Activated CD8-positive, alpha-beta T cell treated with anti-CD3 and anti-CD28 coated beads, Interleukin-2, amount 10 ng/mL, durations not matched to agents 7 days and 5 days (primary cell): ENCODE results near the gene RALGAPB. TPM values are rescaled to one million over a fixed set of nuclear protein-coding genes. Genes with fewer than 3 reads are reported as not detected.
"Not testable (repeated sequence)": the region's sequence is repeated elsewhere in the genome, so short reads cannot be mapped to it uniquely, and the experiment has no call there.

Experiments used
- ATAC-seq: fragments of 150-1000 bp; cut with Tn5 transposase; one replicate; pipeline ENCODE4 v1.10.0; 2021; ENCODE audit warnings: moderate library complexity
- CTCF ChIA-PET: fragments of 350-600 bp; sonication (Branson Sonifier 250); formaldehyde crosslinking; loops from one replicate; lab custom pipeline; 2021; ENCODE audit warnings: antibody characterized with exemption; lab: Charles Lee
- POLR2A ChIA-PET: fragments of 350-600 bp; sonication (Branson Sonifier 250); formaldehyde crosslinking; loops from one replicate; lab custom pipeline; 2021; ENCODE audit warnings: antibody characterized with exemption; lab: Charles Lee
- DNase-seq: peaks from one replicate; pipeline ENCODE4 v3.0.0-alpha.2; 2020
- H3K27ac Mint-ChIP-seq: one replicate; pipeline ENCODE4 v1.8.0; 2021; ENCODE audit warnings: mild to moderate bottlenecking, mixed read lengths
- H3K27me3 Mint-ChIP-seq: one replicate; pipeline ENCODE4 v1.8.0; 2021; ENCODE audit warnings: low read depth, mixed read lengths
- H3K36me3 Mint-ChIP-seq: one replicate; pipeline ENCODE4 v1.8.0; 2021; ENCODE audit warnings: low read depth, mixed read lengths
- H3K4me1 Mint-ChIP-seq: one replicate; pipeline ENCODE4 v1.8.0; 2021; ENCODE audit warnings: low read depth, mixed read lengths
- H3K4me3 Mint-ChIP-seq: one replicate; pipeline ENCODE4 v1.8.0; 2021; ENCODE audit warnings: mild to moderate bottlenecking, mixed read lengths
- H3K9me3 Mint-ChIP-seq: one replicate; pipeline ENCODE4 v1.8.0; 2022; ENCODE audit warnings: mixed read lengths; ENCODE audit not compliant: insufficient read depth
- total RNA-seq, 2 experiments: library from RNA; stranded (reverse); gene quantifications; one replicate each; pipeline ENCODE4 v1.2.3, GENCODE V29; 2021

RALGAPB gene
- total RNA-seq, 2 experiments from 2014 or later, result 29.5 to 29.6 TPM

DNA sequence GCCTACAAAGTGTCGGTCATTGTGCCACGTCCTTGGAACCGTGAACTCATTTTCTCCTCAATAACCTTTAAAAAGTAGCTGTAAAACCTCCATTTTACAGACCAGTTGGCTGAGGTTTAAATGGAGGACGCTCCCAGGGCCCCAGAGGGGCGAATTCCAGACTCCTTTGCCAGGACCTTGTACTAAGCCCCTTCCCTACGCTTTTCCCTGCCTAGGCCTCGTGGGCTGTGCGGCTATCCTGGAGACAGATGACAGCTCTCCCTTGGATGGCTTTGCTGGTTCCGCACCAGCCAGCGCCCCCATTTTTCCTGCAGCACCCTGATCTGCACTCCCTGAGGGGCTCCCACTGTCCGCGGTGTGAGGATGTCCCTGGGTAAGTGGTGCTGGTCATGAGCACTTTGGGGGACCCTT, 25.4 kb upstream of the RALGAPB start:
- Mint-ChIP-seq H3K27me3 (peaks cover 3% of the 10 kb centered on the region), H3K36me3 (peaks cover 18% of the 10 kb centered on the region), H3K4me3 (peak overlapping the region; percentile 78), H3K27ac (peak overlapping the region; percentile 88), H3K4me1 (peaks cover 26% of the 10 kb centered on the region), H3K9me3 (no peaks in the 10 kb centered on the region)
- DNase-seq, result no peak
- ATAC-seq, result no peak
- ChIA-PET POLR2A (interaction anchor here (0.5 to 5.6 kb wide), 7 partner anchors 14 to 1847 kb away, joined by 3 to 143 read pairs (median 3); partner anchors contain the start of genes RALGAPB and SNHG17), CTCF (interaction anchor here (2.0 to 4.1 kb wide), 3 partner anchors 10 to 26 kb away, joined by 15 to 121 read pairs (median 39); partner anchors contain the start of genes RALGAPB and SNHG17)

DNA sequence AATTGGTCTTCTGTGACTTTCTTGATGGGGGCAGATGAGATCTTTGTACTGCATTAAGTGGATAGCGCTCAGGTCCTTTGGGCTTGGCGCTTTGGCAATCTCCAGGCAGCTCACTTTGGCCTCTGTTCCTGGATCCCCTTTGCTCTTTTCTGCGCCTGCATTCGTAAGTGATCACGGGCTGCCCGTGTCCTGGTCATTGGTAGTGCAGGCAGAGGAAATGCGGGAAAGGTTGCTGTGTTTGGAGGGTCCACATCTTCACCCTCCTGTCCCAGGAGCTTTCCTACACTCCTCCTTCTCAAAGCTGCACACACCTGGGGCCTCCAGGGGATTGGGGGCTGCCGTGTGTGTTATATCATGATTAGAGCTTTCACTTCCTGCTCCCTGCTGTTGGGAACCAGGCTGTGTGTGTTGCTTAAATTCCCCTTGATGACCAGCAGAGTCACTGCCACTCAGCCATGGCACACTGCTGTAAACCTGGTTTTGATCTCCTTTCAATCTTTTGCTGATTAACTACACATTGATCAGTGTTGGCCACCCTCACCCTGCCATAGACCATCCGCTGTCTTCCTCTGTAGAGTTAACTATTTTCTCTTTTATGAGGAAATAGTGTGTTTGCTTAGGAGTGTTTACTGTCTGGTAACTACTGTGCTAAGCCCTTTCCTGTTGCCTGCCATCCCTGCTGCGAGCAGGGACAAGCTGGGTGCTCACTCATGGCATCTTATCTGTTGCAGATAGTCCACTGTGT, 24.5 kb upstream of the RALGAPB start:
- DNase-seq (no peak), ATAC-seq (no peak)
- Mint-ChIP-seq H3K4me3 (peak overlapping the region; percentile 78), H3K27me3 (no peaks in the 10 kb centered on the region), H3K9me3 (no peaks in the 10 kb centered on the region), H3K4me1 (peaks cover 26% of the 10 kb centered on the region), H3K27ac (peak overlapping the region; percentile 88), H3K36me3 (peaks cover 18% of the 10 kb centered on the region)
- CTCF ChIA-PET, result interaction anchor here (3.6 to 4.1 kb wide), 2 partner anchors 15 to 25 kb away, joined by 39 to 121 read pairs; partner anchors contain the start of genes RALGAPB and SNHG17
- POLR2A ChIA-PET, result interaction anchor here (0.6 to 5.6 kb wide), 5 partner anchors 14 to 1848 kb away, joined by 3 to 143 read pairs (median 5); partner anchors contain the start of genes RALGAPB and SNHG17

DNA sequence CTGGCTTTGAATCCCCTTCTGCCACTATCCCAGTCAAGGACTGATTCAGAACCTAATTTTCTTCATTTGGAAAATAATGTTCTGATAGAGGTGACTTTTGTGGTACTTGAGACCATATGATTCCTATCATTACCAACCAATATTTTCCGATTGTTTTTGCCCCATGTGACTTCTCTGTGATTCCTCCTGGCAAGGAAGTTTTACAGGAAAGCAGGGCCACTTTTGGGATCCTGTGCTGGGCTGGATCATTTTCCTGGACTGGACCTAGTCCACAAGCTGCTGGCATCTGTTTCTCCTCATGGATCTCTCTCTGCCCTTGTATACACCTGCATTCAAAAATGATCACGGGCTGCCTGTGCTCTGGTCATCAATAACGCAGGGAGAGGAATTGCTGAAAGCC, 23.6 kb upstream of the RALGAPB start:
- no peak for ATAC-seq
- ChIA-PET CTCF (interaction anchor here (3.6 to 4.1 kb wide), 2 partner anchors 16 to 24 kb away, joined by 39 to 121 read pairs; partner anchors contain the start of genes RALGAPB and SNHG17), POLR2A (interaction anchor here (3.6 to 5.6 kb wide), 2 partner anchors 15 to 24 kb away, joined by 23 to 143 read pairs; partner anchors contain the start of genes RALGAPB and SNHG17)
- Mint-ChIP-seq H3K36me3 (peaks cover 18% of the 10 kb centered on the region), H3K9me3 (no peaks in the 10 kb centered on the region), H3K4me3 (no peak overlapping the region), H3K4me1 (peaks cover 26% of the 10 kb centered on the region), H3K27ac (no peak overlapping the region), H3K27me3 (no peaks in the 10 kb centered on the region)
- no peak for DNase-seq

DNA sequence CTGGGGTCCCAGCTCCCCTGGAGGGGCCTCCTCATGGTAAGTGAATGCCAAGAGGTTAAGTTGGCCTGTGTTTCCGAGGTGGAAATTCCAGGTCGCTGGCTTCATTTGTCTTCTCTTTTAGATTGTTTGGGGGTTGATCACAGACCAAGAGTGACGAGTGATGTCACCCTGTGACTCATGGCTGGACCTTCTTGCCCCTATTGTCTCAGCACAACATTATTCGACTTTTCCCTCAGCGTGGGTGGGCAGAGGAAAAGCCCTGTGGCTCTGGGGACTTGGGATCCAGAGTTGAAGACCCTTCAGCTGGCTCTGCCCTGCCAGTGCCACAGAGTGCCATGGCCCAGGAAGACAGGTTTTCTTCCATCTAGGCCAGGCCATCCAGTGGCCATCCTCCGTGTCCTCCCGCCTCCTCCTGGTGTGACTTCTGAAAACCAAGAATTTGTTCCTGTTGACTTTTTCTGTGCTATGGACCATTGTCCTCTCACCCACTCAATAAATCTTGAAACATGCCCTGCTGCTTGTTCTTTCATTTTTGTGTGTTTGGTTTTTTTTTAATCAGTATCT, 22.1 kb upstream of the RALGAPB start:
- Mint-ChIP-seq H3K9me3 (no peaks in the 10 kb centered on the region), H3K27me3 (no peaks in the 10 kb centered on the region), H3K4me3 (no peak overlapping the region), H3K4me1 (peaks cover 25% of the 10 kb centered on the region), H3K27ac (no peak overlapping the region), H3K36me3 (peaks cover 18% of the 10 kb centered on the region)
- DNase-seq (no peak), ATAC-seq (no peak)
- ChIA-PET POLR2A (interaction anchor here (1.2 kb wide), 1 partner anchor 15 kb away, joined by 3 read pairs; the partner anchor contains the start of gene SNHG17), CTCF (no interaction called here)

- POLR2A ChIA-PET, result interaction anchor here (0.8 to 2.6 kb wide), 2 partner anchors 18 to 19 kb away, joined by 3 to 11 read pairs; partner anchors contain the start of genes RALGAPB and SNHG17
- CTCF ChIA-PET, result interaction anchor here (2.0 to 2.5 kb wide), 2 partner anchors 18 to 19 kb away, joined by 5 to 11 read pairs; partner anchors contain the start of genes RALGAPB and SNHG17
- Mint-ChIP-seq H3K4me1 (peaks cover 8% of the 10 kb centered on the region), H3K36me3 (peaks cover 13% of the 10 kb centered on the region), H3K9me3 (no peaks in the 10 kb centered on the region), H3K4me3 (no peak overlapping the region), H3K27ac (no peak overlapping the region), H3K27me3 (peaks cover 4% of the 10 kb centered on the region)
- ATAC-seq, result no peak
- DNase-seq, result no peak
Observed at GRCh38 chr20:38452880-38453624, 19.6 kb upstream of the RALGAPB start.

- H3K4me1 Mint-ChIP-seq, result peaks cover 2% of the 10 kb centered on the region
Observed at GRCh38 chr20:38453941-38454340, 18.7 kb upstream of the RALGAPB start.

DNA sequence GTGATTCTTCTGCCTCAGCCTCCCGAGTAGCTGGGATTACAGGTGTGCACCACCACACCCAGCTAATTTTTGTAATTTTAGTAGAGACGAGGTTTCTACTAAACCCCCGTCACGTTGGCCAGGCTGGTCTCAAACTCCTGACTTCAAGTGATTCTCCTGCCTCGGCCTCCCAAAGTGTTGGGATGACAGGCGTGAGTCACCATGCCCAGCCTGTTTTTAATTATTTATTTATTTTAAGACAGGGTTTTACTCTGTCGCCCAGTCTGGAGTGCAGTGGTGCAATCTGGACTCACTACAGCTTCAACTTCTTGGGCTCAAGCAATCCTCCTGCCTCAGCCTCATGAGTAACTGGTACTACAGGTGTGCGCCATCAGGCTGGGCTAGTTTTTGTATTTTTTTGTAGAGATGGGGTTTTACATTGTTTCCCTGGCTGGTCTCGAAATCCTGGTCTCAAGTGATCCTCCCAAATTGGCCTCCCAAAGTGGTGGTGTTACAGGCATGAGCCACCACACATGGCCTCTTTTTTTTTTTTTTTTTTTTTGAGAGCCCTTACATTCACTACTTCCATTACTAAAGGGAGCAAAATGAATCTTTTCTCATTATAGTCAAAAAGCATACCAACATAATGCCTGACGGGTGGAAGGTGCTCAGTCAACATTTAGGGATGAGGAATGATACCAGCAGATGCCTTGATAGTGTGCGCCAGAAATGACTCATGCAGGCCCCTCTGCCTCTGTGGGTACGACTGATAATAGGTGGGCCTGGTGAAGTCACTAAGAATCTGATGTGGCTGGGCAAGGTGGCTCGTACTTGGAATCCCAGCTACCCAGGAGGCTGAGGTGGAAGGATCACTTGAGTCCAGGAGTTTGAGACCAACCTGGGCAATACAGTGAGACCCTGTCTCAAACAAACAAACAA, 17.8 kb upstream of the RALGAPB start:
- ATAC-seq (no peak), DNase-seq (no peak)
- Mint-ChIP-seq H3K36me3 (peaks cover 6% of the 10 kb centered on the region), H3K27ac (no peak overlapping the region), H3K4me1 (no peaks in the 10 kb centered on the region), H3K27me3 (peaks cover 6% of the 10 kb centered on the region), H3K4me3 (no peak overlapping the region), H3K9me3 (no peaks in the 10 kb centered on the region)
- CTCF ChIA-PET, result no interaction called here
- POLR2A ChIA-PET, result interaction anchor here (2.6 kb wide), 1 partner anchor 20 kb away, joined by 11 read pairs; the partner anchor contains the start of gene SNHG17

More at GRCh38 chr20:38453941-38454340, 18.7 kb upstream of the RALGAPB start:
- H3K36me3 Mint-ChIP-seq, result peaks cover 13% of the 10 kb centered on the region
- peaks cover 6% of the 10 kb centered on the region for H3K27me3 Mint-ChIP-seq
- CTCF ChIA-PET, result interaction anchor here (2.5 kb wide), 1 partner anchor 19 kb away, joined by 11 read pairs; the partner anchor contains the start of gene SNHG17
- no peak overlapping the region for H3K27ac Mint-ChIP-seq
- H3K9me3 Mint-ChIP-seq, result no peaks in the 10 kb centered on the region
- ATAC-seq (no peak), DNase-seq (no peak)
- POLR2A ChIA-PET, result interaction anchor here (0.8 to 2.6 kb wide), 2 partner anchors 18 to 19 kb away, joined by 3 to 11 read pairs; partner anchors contain the start of genes RALGAPB and SNHG17
- H3K4me3 Mint-ChIP-seq, result no peak overlapping the region

DNA sequence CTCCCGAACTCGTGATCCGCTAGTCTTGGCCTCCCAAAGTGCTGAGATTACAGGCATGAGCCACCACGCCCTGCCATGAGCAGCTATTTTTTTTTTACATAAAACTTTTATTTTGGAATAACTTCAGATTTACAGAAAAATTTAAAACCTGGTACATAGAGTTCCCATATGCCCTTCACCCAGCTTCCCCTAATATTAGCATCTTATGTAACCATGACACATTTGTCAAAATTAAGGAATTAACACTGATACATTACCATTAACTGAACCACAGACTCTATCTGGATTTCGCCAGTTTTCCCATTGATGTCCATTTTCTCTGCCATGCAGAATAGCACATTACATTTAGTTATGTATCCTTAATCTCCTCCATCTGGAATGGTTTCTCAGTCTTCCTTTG, 14.3 kb upstream of the RALGAPB start:
- ChIA-PET POLR2A (no interaction called here), CTCF (interaction anchor here (1.7 kb wide), 1 partner anchor 26 kb away, joined by 5 read pairs; no protein-coding TSS in a partner anchor)
- Mint-ChIP-seq H3K9me3 (no peaks in the 10 kb centered on the region), H3K27me3 (peaks cover 6% of the 10 kb centered on the region), H3K36me3 (no peaks in the 10 kb centered on the region), H3K4me3 (no peak overlapping the region), H3K4me1 (no peaks in the 10 kb centered on the region), H3K27ac (no peak overlapping the region)
- DNase-seq, result no peak
- no peak for ATAC-seq

DNA sequence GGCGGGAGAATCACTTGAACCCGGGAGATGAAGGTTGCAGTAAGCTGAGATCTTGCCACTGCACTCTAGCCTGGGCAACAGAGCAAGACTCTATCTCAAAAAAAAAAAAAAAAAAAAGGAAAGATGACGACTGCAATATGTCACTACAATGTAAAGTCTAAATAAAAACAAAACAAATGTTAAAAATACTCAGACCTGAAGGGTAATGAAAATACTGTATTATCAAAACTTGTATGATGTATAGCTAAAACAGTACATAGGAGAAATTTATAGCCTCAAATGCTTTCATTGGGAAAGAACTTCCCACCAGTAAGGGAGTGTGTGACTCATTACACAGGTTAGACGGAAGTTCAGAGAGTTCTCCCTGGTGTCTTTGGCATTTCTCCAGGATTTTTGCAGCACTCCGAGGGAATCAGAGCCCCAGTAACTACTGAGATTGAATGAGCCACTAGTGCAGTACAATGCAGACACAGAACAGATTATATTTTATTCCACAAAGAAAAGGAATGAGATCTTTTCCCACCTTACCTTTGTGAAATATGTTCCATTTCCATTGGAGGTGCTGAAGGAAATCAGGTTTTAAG, 12.5 kb upstream of the RALGAPB start:
- DNase-seq, result no peak
- ChIA-PET POLR2A (no interaction called here), CTCF (no interaction called here)
- H3K27ac Mint-ChIP-seq, result no peak overlapping the region
- H3K4me3 Mint-ChIP-seq, result no peak overlapping the region
- peaks cover 6% of the 10 kb centered on the region for H3K27me3 Mint-ChIP-seq
- no peak for ATAC-seq
- no peaks in the 10 kb centered on the region for H3K9me3 Mint-ChIP-seq
- no peaks in the 10 kb centered on the region for H3K4me1 Mint-ChIP-seq
- H3K36me3 Mint-ChIP-seq, result no peaks in the 10 kb centered on the region

- POLR2A ChIA-PET, H3K27me3 Mint-ChIP-seq, H3K9me3 Mint-ChIP-seq: not testable (repeated sequence)
Observed at GRCh38 chr20:38460631-38461030, 12.0 kb upstream of the RALGAPB start.

More at GRCh38 chr20:38460631-38461030, 12.0 kb upstream of the RALGAPB start:
- DNase-seq, H3K4me1 Mint-ChIP-seq, H3K36me3 Mint-ChIP-seq, CTCF ChIA-PET, H3K4me3 Mint-ChIP-seq, H3K27ac Mint-ChIP-seq, ATAC-seq: not testable (repeated sequence)
